Stimulated activated naive CD4-positive, alpha-beta T cell (primary cell): ENCODE data around the gene LOXL1.
A peak's percentile ranks its signal among the peaks of the same experiment; 100 is the strongest.

Experiments used
- DNase-seq, 6 experiments: peaks; one replicate each; lab custom pipeline; 2025; lab: John Stamatoyannopoulos, UW

The LOXL1 gene

GRCh38 chr15:73926219-73927002 is at the start of gene LOXL1:
Gene LOXL1 (plus strand): TSS chr15:73926462. CDS start chr15:73926784, 322 bp downstream.
- peak in 1 of 6 experiments; percentile 5 for DNase-seq

- no peak for DNase-seq
Observed at GRCh38 chr15:73879426-73879825, 46.8 kb upstream of the LOXL1 start.

- no peak for DNase-seq
Observed at GRCh38 chr15:73881579-73882320, 44.5 kb upstream of the LOXL1 start.

GRCh38 chr15:73882761-73883419 is 43.4 kb upstream of the LOXL1 start:
- DNase-seq, result no peak

GRCh38 chr15:73884159-73884558 is 42.1 kb upstream of the LOXL1 start:
- DNase-seq, result no peak

- DNase-seq, result no peak
Observed at GRCh38 chr15:73885954-73886700, 40.1 kb upstream of the LOXL1 start.

GRCh38 chr15:73886717-73887345 is 39.4 kb upstream of the LOXL1 start:
- no peak for DNase-seq

GRCh38 chr15:73887481-73887880 is 38.8 kb upstream of the LOXL1 start:
- no peak for DNase-seq

- DNase-seq, result no peak
Observed at GRCh38 chr15:73888224-73889041, 37.8 kb upstream of the LOXL1 start.

GRCh38 chr15:73889053-73889761 is 37.1 kb upstream of the LOXL1 start:
- no peak for DNase-seq

GRCh38 chr15:73889762-73890124 is 36.5 kb upstream of the LOXL1 start:
- DNase-seq, result no peak

GRCh38 chr15:73891328-73892315 is 34.6 kb upstream of the LOXL1 start:
- no peak for DNase-seq

GRCh38 chr15:73892446-73893226 is 33.6 kb upstream of the LOXL1 start:
- DNase-seq, result no peak

GRCh38 chr15:73894133-73894814 is 32.0 kb upstream of the LOXL1 start:
- no peak for DNase-seq

GRCh38 chr15:73897441-73898261 is 28.6 kb upstream of the LOXL1 start:
- DNase-seq, result peak in 3 of 6 experiments; percentile 5 to 22 (median 14)
